ENCODE measurements around the gene KLHDC7A.
"Not testable (repeated sequence)": the region's sequence is repeated elsewhere in the genome, so short reads cannot be mapped to it uniquely, and the experiment has no call there.

Gene KLHDC7A

DNA sequence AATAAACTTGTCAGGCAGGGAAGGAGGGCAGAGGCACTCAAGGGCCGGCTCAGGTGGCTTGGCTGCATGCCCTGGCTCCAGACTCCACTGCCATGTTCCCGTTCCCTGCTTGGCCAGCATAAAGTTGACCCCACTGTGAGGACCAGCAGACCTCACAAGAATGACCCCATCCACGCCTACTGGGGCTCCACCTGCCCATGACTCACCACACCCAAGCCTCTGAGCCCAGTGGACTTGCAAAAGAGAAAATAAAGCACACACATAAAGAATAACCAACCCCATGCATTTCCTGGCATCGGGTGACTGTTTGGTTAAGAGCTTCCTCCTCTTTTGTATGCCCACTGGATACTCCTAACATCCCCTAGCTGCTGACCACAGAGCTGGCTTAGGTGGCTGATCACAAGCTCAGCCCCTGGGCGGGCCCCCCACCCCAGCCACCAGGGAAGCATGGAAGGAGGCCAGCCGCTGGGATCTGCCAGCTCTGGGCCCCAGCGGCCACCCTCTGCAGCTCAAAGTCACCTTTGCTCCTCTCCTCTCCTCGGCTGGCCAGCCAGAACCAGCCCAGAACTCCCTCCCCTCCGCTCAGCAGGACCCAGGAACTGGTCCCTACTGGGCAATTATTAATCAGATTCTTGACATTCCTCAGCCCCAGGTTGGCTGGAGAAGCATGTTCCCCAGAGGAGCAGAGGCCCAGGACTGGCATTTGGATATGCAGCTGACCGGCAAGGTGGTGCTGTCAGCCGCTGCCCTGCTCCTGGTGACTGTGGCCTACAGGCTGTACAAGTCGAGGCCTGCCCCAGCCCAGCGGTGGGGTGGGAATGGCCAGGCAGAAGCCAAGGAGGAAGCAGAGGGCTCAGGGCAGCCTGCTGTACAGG, at the start of gene KLHDC7A:
KLHDC7A (plus strand) TSS at position 616 of the 875 bp plus-strand sequence; CDS start at position 668, 52 bp downstream.
- no peak for DNase-seq

DNA sequence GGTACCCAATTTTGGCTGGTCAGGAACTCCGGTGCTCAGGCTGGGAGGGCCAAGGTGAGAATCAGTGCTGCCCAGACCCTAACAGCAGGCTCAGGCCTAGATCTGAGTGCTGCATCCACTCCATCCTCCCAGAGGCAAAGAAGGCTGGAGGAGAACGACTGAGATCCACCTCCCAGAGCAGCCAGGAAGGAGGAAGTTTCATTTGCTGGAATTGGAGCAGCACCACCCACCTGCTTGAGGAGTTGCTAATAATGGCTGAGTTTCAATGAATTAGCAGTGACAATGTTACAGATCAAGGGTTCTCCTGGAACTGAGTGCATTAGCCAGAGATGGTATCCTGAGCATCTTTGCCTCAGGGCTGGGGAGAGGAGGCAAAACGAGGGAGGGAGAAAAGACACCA, 46.7 kb upstream of the KLHDC7A start:
- DNase-seq: no peak

DNA sequence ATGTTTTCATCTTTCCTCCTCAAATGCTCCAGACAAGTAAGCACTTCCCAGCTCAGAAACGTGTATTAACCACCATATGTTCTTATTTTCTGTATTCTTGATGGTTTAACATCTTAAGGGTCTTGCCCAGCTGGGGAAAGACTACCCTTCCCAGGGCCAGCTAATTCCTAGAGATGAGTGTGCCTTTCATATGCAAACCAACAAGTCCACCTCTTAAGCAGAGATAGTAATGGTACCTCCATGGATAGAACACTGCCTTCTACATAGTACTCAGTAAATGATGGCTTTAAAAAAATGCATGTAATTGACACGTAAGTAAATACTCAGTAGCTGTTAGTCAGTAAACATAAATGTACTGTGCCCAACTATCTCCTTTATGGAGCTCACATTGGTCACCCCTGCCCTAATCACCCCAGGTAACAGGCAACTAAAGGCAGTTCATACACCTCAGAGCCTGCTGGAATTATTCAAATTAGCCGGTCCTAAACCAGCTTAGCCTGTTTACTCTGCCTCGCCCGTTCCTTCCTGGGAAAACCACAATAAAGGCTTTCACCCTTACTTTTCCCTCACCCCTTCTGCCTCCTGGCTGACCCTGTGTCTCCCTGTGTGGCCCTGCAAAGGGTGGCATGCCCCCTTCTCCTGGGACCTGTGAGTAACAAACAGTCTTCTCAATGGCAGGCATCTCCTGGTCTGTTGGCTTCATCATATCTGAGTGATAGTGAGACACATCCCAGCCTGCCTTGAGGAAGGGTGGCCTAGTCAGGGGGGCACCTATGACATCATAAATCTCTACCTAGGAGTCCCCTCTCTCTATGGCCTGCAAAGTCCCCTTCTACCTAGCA, 40.1 kb upstream of the KLHDC7A start:
- DNase-seq: no peak

DNA sequence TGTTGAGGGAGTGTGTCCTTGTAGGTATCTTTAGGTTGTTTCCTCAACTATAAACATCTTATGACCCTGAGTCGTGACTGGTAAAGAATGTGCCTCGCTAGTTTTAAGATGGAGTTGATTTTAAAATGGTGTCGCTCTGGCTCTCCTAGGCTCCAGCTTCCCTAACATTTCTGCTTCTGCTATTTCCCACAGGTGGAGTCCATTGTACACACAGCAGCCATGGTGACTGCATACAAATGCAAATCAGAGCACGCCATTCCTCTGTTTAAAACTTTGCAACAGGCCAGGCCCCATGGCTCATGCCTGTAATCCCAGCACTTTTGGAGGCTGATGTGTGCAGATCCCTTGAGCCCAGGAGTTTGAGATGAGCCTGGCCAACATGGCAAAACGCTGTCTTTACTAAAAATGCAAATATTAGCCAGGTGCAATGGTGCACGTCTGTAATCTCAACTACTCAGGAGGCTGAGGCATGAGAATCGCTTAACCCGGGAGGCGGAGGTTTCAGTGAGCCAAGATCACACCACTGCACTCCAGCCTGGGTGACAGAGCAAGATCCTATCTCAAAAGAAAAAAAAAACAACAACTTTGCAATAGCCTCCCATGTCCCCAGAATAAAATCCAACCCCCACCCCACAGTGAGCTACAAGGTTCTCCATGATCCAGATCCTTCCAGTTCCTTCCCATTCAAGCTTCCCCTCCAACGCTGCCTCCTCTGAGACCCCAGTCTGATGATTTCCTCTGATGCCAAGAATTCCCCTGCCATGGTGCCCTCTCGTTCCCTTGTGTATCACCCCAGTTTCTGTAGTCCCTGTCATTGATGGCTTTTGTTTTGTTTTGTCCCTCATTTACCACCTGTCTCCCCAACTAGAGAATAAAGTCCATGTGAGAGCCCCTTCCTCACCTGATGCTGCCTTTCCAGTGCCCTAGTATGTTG, 36.9 kb upstream of the KLHDC7A start:
- DNase-seq: no peak

DNA sequence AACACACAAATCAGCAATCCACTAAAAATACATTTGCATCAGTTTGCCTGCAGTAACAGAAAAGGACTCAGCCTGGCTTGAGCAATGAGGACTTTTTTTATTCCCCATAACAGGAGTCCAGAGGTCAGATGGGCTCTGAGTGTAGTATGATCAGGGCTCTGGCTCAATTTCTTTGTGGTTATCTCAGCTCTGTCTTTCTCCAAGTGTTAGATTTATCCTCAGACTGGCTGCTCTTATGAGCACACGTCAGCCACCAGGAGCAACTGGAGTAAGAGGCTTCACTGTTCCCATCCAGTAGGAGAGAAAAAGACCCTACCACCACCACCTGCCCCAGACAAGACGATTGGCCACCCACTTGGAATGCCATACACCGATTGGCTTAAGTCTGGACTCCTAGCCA, 36.2 kb upstream of the KLHDC7A start:
- DNase-seq: no peak

DNA sequence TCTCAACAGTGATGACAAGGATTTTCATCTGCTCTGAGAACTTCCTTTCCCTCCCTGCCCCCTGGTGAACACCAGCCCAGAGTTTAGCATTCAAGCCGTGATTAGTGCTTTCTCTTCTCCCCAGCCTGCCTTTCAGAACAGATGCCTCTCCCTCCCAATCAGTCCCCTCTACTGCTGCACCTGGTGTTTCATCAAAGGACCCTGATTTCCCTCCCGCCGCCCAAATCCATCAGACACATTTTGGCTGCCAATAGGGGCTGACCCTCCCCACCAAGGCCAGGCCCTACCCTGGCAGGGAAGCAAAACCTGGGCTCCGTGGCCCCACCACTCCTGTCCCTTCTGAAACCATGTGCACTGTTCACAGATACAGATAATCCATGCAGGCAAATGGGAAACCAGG, 34.0 kb upstream of the KLHDC7A start:
- DNase-seq: no peak

DNA sequence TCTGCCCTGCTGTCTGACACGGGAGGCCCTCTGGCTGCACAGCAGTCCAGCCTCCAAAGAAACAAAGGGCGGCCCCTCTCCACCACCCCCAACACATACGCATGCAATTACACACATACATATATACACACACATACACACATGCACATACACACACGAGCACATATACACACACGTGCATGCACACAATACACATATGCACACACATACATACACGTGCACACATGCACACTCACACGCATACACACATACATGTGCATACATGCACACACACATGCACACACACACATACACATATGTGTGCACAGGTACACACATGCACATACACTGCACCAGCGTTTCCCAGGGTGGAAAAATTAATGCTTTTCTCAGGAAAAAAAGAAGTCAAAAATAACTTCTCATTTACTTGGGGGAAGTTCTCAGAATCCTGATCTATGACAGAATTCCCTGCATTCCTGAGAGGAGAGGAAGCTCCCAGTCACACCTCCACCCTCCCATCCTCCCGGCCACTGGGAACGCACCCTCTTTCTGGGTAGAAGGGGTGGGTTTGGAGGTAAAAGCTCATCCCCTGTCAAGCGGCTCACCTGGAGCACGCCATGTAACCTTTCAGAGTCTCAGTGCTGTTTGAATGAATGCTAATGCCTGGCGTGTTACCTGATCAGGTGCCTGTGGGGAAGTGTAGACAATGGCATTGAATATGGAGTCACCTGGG, 33.1 kb upstream of the KLHDC7A start:
- no peak for DNase-seq

DNA sequence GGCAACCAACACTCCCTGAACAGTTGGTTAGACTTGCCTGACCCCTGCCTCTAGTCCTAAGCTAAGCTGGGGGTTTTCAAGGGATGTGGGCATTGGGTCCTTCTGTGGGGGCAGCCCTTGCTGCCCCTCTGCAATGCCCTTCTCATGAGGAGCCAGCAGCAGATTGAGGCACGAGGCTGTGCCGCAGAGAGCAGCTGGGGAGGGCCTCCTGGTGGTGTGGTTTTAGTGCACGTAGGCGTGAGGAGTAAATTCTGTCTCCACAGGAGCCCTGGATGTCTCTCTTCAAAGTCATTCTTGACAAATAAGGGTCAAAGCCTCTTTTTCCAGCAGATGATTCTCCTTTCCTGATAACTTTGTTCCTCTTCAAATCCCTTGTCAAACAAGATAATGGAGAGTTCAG, 31.8 kb upstream of the KLHDC7A start:
- DNase-seq: no peak

DNA sequence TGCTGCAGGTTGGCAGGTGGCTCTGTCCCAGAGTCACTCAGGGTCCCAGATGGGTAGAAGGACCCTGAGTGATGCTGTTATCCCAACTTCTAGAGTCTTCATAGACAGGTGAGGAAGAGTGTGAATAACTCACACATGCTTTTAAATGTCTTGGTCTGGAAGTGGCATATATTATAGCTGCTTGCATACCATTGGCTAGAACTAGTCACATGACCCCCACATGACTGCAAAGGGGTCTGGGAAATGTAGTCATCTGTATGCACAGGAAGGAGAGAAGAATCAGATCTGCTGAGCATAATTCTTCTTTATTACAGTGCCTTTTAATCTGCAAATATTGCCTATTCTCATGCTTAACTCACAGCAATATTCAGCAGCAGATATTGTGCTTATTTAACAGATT, 28.2 kb upstream of the KLHDC7A start:
- no peak for DNase-seq

DNA sequence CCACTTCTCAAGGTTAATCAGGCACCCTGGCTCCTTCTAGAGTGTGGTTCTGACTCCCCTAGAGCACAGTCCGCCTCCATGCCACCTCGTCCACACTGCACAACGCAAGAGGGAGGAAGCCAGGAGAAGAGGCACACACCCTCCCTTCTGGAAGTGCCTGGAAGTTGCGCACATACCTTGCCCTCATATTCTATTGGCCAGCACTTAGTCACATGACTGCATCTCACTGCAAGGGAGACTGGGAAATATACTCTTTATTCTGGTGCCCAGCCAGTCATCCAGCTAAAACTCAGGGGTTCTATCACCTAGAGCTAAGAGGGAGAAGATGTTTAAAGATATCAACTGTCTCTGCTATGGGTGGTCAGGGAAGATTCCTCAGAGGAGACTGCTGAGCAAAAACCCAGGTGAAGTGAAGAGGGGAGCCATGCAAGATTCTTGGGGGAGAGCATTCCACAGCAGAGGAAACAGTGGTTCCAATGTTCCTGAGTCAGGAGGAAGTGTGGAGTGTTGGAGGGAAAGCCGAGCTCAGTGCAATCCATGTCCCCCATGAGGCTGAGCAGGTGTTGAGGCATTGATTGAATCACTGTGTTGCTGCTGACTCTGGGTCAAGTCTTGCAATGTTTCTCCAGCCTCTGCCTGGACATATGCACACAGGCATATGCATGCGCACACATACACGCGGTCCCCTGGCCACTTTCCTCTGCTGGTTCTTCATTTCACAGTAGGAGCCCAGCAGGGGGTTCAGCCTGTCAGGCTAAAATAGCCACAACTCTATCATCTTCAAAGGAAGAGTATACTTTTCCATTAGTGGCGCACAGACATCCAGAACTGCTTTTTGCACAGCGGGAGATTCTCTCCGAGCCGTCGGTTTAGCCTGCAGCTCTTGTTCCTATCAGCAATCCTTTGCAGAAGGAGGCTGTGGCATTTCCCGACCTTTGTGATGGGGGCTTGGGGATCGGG, 22.3 kb upstream of the KLHDC7A start:
- DNase-seq: no peak

DNA sequence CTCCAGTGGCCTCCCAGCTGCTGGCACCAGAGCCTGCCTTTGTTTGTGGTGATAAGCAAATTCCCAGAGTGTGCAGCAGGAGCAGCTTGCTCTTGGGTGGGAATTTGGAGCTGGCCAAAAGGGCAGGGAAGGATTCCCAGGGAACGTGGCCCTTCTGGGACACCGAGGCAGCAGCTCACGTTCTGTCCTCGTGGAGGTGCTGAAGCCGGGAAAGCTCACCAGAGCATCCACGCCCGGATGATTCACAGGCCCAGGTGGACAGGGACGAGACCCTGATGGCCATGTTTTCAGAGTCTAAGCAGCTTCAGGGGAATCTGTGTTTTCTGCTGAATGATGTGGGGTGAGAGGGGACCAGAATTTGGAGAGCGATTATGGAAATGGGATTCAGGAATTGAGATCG, 19.1 kb upstream of the KLHDC7A start:
- DNase-seq: no peak

DNA sequence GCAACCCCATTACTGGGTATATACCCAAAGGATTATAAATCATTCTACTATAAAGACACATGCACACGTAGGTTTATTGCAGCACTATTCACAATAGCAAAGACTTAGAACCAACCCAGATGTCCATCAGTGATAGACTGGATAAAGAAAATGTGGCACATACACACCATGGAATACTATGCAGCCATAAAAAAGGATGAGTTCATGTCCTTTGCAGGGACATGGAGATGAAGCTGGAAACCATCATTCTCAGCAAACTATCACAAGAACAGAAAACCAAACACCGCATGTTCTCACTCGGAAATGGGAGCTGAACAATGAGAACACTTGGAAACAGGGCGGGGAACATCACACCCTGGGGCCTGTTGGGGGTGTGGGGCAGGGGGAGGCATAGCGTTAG, 18.2 kb upstream of the KLHDC7A start:
- not testable (repeated sequence) for DNase-seq

DNA sequence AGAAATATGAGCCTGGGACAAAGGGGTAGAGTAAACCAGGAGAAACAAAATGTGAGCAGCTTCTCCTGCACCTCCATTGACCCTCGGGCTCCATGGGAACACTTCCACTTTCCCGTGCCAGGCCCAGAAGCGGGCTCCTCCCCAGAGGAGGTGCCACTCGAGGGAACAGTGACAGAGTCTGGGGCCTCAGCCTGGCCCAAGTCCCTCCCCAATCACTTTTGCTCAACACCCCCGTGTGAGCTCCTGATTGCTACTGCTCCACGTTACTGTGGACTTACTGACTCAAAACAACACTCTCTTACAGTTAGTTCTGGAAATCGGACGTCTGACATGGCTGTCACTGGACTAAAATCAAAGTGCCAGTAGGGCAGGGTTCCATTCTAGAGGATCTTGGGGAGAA, 17.7 kb upstream of the KLHDC7A start:
- DNase-seq: no peak

DNA sequence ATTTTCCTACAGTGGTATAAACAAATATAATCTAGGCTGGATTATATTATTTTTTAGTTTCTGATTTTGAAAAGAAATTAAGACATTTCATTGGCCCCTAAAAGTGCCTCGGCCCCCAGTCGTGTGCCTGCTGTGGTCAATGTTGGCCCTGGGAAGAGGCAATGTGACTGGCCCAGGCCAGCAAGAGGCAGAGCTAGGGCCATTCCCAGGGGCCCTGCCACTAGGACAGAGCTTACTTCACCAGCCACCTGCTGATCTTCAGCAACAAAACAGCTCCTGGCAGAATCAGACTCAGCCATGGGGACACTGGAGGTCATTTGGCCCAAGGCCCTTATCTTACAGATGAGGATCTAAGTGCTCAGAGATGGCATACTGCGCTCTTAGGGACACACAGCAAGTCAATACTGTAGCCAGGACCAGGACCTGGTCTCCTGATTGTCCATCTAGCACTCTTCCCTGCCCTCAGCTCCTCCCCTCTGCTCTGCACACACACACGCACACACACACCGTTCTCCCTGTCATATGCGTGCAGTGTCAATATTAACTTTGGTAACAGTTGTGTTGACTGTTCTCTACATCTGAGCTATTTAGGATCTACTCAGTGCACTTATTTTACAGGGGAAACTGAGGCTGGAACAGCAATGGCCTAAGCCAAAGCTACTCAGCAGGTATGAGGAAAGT, 16.6 kb upstream of the KLHDC7A start:
- no peak for DNase-seq

DNA sequence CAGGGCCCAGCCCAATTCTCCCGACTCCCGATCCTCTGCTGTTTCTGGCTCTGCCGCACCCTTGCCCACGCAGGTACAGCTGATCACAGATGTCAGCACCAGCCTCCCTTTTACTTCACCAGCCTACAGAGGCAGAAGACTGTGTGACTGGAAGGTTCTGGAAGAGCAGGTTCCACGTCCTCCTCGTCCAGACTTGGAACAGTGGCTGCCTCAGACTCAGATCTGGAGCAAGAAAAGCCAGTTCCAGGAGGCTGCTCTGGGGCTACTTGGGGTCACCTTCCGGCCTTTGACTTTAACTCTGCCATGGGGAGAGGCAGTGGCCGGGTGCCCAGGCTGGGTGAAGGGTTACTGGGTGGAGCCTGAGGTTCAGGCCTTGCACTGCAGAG, 16.1 kb upstream of the KLHDC7A start:
- DNase-seq: no peak

DNA sequence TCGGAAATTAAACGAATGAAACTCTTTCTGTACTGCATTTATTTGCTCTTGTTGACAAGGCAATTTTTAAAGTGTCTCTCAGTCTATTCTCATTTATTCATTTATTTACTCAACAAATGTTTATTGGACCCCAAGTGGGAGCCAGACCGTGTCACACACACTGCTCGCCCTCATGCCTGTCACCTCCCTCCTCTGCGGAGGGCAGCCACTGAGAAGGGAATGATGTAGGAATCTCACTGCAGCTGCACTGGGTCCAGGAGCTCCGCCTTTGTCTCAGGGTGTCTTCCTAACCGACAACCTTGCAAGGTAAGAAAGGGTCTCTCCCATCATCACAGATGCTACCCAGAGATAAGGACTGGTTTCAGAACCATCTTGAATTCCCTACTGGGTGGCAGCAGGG, 14.1 kb upstream of the KLHDC7A start:
- DNase-seq: no peak

DNA sequence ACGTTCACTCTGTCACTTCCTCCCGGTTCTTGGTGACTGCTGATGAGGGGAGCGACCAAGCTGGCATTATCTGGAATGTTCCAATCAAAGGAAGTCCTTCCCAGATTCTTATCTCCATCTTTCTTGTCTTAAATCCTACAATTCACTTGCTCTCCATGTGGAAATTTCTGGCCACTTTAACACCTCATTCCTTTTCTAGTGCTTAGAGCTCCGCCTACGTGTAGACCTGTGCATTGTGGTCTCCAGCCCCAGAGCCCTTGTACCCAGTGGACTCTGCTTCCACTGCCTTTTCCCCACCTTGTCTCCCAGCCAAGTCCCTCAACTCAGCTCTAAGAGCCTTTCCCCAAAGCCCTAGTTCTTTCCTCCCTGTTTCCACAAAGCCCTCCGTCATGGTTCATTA, 12.2 kb upstream of the KLHDC7A start:
- no peak for DNase-seq

DNA sequence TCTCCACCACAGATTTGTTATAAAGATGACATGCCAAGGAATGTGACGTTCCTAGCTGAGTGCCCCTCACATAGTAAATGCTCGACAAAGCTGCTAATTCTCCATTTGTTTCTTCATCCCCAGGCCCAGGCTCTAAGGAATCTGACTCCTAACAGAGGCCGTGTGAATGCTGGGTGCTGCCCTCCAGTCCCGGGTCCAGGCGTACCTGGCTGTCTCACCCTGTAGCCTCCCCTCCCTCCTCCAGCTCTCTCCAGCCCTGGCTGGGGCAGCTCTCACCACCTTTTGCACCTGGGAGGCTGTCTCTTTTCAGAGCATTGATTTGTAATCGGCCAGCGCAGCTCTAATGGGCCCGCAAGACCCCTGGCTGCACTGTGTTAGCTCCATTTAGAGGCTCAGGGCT, 11.2 kb upstream of the KLHDC7A start:
- DNase-seq: no peak

DNA sequence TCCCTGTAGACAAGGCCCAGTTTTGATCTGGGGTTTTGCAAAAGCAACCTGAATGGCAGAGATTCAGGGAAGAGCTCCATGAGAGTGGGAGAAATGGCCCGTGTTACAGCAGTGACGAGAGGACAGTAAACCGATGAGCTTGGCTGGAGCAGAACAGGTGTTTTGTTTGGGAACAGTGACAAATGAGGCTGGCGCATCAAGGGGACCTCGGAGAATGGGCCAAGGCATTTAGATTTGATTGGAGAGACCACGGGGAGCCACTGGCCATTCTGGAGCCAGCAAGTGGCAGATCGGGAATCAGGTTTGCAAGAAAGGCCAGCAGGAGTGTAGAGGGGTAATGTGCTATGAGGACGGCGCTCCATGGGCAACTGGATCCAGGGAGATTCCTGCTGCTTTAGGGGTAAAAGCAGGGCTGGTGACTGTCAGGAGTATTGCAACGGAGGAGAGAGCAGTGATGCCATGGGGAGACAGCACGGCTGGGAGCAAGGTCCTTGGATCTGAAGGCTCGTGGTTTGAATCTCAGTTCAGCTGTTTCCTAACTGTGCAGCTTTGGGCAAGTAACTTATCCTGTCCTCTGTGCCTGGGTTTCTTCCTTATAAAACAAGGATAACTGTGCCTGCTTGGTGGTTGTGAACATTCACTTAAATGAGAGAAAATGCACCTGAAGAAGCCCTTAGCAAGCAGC, 9.9 kb upstream of the KLHDC7A start:
- DNase-seq: no peak

All from EL (cell line).